Fibroblast of skin of abdomen (primary cell): ENCODE data around the gene LCE3C. TPM values are rescaled to one million over a fixed set of nuclear protein-coding genes. Genes with fewer than 3 reads are reported as not detected.
"Not testable (repeated sequence)": the region's sequence is repeated elsewhere in the genome, so short reads cannot be mapped to it uniquely, and the experiment has no call there.

Source experiments
- DNase-seq: peaks from one replicate; pipeline ENCODE4 v3.0.0-alpha.2; 2013
- polyA plus RNA-seq, 2 experiments: library from polyadenylated mRNA; unstranded; fragments of 120-200 nt; gene quantifications; one replicate each; pipeline ENCODE4 v1.2.1, GENCODE V29; 2013; ENCODE audit not compliant: insufficient read length in 2 of 2

Gene LCE3C, protein sequence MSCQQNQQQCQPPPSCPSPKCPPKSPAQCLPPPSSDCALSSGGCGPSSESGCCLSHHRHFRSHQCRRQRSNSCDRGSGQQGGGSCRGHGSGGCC
- not detected for polyA plus RNA-seq (2013, experiment 1 of 2; ENCODE audit: insufficient read length)
- not detected for polyA plus RNA-seq (2013, experiment 2 of 2; ENCODE audit: insufficient read length)

DNA sequence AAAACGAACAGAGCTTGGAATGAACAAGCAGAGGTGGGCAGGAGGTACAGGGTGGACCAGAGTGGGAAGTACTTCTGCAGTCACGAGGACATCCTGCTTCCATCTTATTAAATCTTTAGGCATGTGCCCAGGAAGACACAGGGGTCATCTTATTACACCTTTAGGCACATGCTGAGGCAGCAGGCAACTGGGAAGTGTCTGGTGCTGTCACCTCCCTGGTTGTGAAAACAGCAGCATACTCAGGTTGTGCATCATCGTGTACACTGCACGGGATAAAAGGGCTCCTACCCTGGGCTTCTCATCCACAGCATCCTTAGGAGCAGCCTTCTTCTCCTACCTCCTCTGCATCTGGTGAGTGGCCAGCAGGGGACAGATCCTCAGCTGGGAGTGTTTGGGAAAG lies at the start of gene LCE3C:
Gene LCE3C (plus strand): TSS at position 301 of the 400 bp plus-strand sequence. CDS start 498 bp downstream, outside the sequence.
- DNase-seq: no peak

DNA sequence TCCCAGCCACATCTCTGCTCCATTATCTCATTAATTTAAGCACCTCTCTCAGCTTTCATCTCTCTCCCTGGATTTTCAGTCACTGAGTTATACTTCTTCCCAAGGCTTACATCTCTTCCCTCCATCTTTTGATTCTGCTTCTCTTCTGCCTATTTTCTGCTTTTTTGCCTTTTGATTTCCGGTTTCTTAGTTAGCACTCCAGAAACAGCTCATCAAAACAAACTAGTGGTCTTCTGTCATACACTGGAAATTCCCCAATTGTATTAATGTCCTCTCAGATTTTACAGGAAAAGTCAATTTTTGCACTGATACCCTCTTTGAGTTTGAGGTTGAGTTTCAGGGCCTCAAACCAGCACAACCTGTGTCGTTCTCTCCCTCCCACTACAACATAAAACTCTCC lies 34.9 kb upstream of the LCE3C start:
- DNase-seq: no peak

DNA sequence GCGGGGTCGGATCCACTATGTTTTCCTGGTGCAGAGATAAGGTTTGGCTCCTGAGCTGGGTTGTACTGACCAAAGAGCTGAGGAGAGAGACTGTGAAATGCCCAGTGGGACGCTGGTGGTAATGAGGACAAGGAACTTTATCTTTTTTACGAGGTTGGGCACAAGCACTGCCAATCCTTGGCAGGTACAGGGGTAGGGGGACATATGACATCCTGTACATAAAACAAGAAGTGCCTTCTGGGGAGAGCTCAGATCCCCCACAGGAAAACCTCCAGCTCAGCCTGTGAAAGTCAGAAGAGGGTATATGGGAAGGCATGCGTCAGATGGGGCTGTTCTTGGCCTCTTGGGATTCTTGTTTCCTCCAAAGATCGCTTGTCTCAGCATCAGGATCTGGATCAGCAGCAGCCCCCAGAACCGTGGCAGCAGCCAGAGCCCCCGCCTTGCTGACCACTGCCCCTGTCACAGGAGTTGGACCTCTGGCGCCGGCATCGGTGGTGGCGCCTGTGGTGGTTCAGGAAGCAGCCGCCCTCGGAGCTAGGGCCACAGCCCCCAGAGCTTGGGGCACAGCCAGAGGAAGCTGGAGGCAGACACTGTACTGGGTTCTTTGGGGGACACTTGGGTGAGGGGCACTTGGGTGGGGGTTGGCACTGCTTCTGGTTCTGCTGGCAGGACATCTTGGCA lies 34.4 kb upstream of the LCE3C start:
- DNase-seq: no peak

DNA sequence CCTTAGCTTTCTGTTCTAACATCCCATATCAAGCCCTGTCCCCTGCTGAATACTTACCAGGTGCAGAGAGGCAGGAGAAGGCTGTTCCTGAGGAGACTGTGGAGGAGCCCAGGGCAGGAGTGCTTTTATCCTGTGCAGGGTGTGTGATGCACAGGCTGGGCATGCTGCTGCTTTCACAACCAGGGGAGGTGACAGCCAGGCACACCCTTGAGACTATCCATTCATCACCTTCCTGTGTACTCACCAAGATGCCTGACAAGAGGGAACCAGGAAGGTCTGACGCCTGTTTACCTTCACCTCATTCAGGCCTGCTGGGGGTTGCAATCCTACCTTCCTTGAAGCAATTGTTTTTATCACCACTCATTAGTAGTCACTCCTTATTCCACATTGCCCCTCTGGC lies 33.4 kb upstream of the LCE3C start, which contains the start of gene LCE3E:
Gene LCE3E (minus strand): TSS at position 100 of the 400 bp plus-strand sequence. CDS start 572 bp downstream, outside the sequence.
- DNase-seq: no peak

DNA sequence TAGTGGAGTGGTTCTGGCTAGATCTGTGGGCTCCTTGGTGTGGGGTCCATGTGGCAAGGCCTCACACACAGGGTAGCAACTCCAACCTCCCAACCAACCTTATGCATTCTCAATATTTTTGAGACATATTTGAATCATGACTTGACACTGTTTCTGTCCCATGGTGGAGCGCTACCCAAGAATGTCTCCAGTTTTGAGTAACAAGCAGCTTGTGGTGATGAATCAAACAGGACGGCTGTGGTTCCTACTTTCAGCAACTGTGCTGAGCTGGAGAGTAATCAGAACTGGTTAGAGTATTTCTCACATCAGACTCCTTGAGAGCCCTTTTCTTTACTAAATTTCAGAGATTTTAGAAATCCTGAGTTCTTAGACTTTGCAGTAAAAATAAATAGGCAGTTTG lies 22.9 kb upstream of the LCE3C start:
- DNase-seq: no peak

DNA sequence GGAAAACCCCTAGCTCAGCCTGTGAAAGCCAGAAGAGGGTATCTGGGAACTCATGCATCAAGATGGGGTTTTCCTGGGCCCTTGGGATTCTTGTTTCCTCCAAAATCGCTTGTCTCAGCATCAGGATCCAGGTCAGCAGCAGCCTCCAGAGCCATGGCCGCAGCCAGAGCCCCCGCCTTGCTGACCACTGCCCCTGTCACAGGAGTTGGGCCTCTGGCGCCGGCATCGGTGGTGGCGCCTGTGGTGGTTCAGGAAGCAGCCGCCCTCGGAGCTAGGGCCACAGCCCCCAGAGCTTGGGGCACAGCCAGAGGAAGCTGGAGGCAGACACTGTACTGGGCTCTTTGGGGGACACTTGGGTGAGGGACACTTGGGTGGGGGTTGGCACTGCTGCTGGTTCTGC lies 20.5 kb upstream of the LCE3C start:
- DNase-seq: not testable (repeated sequence)

DNA sequence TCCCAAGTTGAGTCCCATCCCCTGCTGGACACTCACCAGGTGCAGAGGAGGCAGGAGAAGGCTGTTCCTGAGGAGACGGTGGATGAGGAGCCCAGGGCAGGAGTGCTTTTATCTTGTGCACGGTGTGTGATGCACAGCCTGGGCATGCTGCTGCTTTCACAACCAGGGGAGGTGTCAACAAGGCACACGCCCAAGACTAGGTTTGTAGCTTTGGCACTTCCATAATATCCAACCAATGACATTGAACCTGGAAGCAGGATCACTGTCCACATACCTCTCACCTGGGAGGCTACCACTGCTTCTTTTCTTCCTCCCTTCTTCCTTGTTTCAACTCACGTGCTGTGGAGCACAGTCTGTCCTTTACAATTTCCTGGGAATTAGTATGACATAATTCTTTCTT lies 19.6 kb upstream of the LCE3C start, which contains the start of gene LCE3D:
Gene LCE3D (minus strand): TSS at position 84 of the 400 bp plus-strand sequence. CDS start 580 bp downstream, outside the sequence.
- no peak for DNase-seq

DNA sequence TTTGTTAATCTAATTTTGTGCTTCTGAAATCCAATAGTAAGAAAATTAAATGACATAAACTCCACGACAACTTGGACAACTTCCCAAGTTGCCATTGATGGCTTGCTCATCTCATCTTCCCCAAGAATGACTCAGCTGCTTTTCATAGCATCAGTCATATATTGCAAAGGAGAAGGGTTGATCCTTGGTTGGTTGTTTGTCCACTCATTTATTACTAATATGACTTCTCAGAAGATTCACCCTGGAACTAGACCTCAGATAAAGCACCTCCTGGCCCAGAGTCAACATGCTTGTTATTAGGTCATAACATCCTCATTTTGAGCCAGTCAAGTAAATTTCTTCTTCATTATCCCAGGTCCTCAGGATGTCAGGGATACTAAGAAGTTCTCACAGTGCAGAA lies 17.4 kb upstream of the LCE3C start:
- no peak for DNase-seq

DNA sequence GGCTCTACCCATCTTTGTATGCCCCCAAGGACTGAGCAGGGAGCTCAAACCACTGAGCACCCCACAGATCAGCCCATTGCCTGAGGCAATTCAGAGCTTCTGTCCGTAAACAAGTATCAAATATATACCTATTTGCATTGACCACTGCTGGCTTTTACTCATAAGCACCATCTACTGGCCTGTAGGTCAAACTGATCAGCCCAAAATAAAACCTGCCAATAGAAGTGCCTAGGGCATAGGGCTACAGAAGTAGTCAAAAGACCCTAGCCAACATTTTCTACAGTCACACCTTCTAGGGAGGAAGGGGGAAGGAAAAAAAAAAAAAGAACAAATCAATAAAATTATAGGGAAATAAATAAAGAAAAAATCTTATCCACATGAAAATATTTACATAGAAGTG lies 14.4 kb upstream of the LCE3C start:
- no peak for DNase-seq

DNA sequence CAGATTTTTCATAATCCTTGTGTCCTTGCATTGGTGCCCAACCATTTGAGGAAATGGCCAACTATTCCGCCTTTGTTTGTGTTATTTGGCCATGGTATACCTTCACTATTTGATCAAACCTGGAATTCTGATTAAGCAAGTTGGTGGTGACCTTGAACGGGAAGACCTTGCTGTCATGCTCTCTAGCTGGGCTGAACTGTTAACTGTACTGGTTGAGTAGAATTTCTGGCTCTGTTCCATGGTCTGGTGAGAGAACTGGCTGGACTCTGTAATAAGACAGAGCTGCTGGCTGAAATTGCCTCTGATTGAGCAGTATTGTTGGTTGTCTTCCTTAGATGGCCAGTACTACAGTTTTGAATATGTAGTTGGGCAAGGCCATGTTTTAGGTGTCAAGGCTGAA lies 3.0 kb upstream of the LCE3C start:
- no peak for DNase-seq

DNA sequence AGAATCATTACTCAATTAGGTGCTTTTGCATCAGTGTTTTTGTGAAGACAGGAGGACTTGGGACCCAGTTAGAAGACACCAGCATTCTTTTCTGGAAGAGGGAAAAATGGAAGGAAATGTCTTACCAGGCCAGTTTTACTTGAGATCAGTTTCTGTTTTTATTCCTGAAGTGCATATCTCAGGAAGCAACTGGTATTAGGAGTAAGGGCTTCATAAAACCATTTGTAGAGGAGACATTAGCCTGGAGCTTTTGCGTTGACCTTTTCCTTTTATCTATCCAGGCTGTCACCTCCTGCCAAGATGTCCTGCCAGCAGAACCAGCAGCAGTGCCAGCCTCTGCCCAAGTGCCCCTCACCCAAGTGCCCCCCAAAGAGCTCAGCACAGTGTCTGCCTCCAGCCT lies 13.5 kb downstream of the LCE3C start, which contains the start of gene LCE3B:
Gene LCE3B (plus strand): TSS at position 301 of the 400 bp plus-strand sequence. CDS start 0 bp downstream, at position 301.
- DNase-seq: no peak

DNA sequence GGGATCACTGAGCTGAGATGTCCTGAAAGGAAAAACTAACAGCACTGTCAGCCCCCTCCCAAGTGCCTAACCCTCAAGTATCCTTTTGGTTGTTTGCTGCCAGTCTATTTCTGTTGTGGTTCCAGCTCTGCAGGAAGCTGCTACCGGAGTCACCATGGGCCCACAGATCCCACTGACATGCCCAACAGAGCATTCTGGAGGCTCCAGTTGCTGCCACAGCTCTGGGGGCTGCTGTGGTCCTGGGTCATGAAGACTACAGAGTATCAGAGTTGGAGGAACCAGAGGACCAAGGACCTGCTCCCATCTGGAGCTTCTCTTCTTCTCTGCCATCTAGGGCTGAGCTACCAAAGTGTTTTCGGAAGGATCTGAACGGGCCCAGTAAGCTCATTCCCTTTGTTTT lies 22.0 kb downstream of the LCE3C start:
- DNase-seq: no peak

DNA sequence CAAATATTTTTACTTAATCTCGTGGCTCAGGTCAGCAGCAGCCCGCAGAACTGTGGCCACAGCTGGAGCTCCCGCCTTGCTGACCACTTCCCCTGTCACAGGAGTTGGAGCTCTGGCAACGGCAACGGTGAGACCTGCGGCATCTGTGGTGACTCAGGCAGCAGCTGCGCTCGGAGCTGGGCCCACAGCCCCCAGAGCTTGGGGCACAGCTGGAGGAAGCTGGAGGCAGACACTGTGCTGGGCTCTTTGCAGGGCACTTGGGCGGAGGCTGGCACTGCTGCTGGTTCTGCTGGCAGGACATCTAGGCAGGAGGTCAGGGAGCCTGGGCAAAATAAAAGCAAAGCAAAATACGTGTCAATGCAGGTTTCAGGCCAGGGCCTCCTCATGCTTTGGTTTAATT lies 22.8 kb downstream of the LCE3C start, which contains the start of gene LCE3A:
Gene LCE3A (minus strand): TSS at position 301 of the 400 bp plus-strand sequence. CDS start 0 bp downstream, at position 301.
- no peak for DNase-seq

DNA sequence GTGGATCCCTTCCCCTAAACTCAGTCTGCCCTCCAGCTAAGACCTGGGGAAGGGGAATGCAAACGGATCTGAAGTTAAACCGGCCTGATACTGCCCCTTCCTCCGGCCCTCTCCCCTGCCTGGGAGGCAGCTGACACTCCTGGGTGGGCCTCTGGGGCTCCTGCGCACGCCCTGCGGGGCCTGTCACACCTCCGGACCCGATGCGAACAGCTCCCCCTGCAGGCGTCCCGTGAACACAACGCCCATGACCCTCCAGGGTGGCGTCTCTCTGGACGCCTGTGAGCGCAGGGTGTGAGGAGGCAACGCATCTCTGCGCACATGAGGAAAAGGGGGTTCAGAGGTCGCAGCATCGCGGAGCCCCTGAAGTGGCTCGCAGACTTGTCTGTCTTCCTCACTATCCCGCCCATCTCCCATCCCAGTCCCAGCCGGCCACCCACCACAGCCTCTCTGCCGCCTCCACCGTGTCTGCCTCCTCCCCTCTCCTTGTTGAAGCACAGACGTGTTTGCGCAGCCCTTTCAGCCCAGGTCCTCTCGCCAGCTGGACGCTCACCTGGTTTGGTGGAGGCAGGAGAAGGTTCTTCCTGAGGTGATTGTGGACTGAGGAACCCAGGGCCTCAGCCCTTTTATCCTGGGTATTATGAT lies 23.3 kb downstream of the LCE3C start:
- no peak for DNase-seq

DNA sequence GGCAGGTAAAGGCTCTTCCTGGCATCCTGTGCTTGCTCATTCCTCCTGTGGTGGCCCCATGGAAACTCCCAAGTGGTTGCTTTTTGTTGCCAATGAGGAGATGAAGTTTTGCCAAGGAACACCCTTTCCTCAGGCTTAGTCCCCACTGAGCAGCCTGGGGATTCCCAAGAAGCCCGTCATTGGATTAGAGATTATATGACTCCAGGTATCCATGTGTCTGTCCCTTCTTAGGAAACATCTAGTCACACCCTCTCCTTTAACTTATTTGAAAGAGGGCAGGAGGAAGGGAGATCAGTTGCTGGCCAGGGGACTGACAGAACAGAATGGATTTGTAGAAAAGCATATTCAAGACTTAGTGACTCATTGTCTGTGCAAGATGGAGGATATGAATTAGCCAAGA lies 26.7 kb downstream of the LCE3C start:
- DNase-seq: no peak

DNA sequence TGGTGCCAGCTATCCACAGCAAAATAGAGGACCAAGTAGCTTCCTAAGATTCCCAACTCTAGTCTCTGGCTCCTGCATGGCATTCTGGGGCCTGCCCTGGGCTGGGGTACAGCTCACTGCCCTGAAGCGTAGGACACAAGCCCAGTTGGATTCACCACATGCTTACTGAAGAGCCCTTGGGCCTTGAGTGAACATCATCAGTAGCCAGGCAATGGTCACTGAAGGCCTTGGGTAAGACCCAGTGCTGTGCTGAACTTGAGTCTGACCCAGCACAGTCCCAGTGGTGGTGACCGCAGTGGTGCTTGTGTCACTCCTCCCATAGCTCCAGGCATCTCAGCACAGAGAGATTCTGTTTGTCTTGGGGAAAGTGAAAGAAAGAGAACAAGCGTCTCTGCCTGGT lies 30.6 kb downstream of the LCE3C start:
- no peak for DNase-seq

DNA sequence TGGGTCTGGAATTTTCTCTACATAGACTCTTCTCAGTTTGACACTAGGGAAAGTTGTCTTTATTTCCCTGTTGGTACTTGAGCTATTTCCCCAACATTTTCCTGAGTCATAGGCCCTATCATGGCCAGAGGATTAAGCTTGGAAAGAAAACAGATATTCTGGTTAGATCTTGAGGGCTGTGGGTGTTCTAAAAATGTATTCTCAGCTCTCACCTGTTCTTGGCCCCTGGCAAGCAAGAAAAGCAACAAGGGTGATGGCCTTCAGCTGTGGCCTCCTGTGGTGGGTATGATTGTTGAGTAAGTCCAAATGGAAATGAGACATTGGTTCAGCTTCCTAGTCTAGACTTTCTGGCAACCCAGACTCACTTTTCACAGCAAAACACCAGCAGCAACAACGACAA lies 40.3 kb downstream of the LCE3C start:
- no peak for DNase-seq

DNA sequence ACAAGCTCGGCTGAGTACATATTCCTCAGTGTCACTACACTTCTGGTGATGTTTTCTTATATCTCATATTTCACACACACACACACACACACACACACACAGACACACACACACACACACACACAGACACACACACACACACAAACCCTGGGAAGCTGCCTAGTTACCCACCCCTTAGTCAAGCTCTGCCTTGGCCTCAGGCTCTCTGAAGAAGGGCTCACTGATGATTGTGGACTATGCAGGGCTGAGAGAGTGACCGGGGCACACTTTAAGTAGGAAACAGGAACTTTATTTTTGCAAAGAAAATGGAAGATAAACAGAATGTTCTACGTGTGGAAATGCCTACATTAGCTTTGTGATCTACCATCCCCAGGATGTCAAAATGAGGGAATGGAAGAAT lies 43.9 kb downstream of the LCE3C start:
- no peak for DNase-seq

DNA sequence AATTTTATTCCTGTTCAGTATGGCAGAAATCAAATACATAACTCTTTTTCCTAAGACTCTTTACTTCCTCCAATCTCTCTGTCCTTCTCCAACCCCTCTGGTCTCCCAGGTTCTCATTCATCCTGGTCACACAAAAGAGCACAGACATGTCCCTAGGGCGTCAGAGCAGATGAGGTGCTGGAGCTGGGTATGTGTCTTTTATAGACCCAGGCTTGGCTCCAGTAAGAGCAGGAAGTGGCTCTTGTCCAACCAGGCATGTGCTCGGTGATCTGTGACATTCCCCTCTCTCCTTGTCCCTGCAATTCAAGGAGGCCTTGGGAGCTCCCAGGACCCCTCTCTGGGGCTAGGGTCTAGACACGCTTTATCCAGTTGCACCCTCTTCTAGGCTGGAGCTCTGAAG lies 45.1 kb downstream of the LCE3C start:
- no peak for DNase-seq

DNA sequence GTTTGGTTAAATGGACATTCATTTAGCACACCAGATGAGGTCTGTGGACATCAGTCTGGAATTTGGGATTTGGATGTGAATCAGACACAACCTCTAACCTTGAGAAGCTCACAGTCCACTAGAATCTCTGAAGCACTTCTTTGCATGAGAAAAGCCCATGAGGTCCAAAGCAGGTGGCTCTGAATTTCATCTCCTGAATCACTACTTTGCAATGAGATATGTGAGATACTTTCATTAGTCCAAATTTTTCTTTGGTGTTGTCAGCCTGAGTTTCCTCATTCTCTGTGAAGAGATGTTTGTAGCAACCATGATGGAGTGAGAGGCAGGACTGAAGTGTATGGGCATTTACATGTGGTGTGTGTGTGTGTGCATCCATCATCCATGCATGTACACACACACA lies 46.6 kb downstream of the LCE3C start:
- no peak for DNase-seq
